Thoracic aorta (tissue), 2 donors: ENCODE data around the gene WNT3. TPM values are rescaled to one million over a fixed set of nuclear protein-coding genes. Genes with fewer than 3 reads are reported as not detected.

Experiments
- ATAC-seq: fragments of 150-250 bp; one replicate; pipeline ENCODE4 v1.8.0; 2017; ENCODE audit warnings: low read depth; ENCODE audit not compliant: insufficient number of reproducible peaks, low FRiP score
- DNase-seq: peaks from one replicate; pipeline ENCODE4 v3.0.0-alpha.2; 2020; ENCODE audit warnings: low spot score
- H3K27ac ChIP-seq, 2 donors: fragments of 200-600 bp; sonication (generic); 1 replicate in 1 of 2; 2 replicates in 1 of 2; pipeline ENCODE4 v1.5.1; 2016; ENCODE audit warnings: mild to moderate bottlenecking in 2 of 2, moderate library complexity in 2 of 2
- H3K27me3 ChIP-seq: fragments of 200-600 bp; sonication (generic); replicated peaks from 2 replicates; pipeline ENCODE4 v1.6.0; 2016; ENCODE audit warnings: mild to moderate bottlenecking; ENCODE audit not compliant: insufficient read depth
- H3K36me3 ChIP-seq: fragments of 200-600 bp; sonication (generic); one replicate; pipeline ENCODE4 v1.5.1; 2016
- H3K4me1 ChIP-seq, 2 donors: fragments of 200-600 bp; sonication (generic); 1 replicate in 1 of 2; 2 replicates in 1 of 2; pipeline versions ENCODE4 v1.5.1 to v1.6.0; 2016; ENCODE audit warnings: low read depth in 2 of 2, mild to moderate bottlenecking in 1 of 2; ENCODE audit not compliant: control insufficient read depth in 1 of 2
- H3K4me3 ChIP-seq: fragments of 200-600 bp; sonication (generic); 2 replicates; pipeline ENCODE4 v1.5.1; 2016; ENCODE audit warnings: mild to moderate bottlenecking
- H3K9me3 ChIP-seq: fragments of 200-600 bp; sonication (generic); 2 replicates; pipeline ENCODE4 v1.5.1; 2016
- CTCF ChIP-seq: fragments of 200-600 bp; sonication (generic); IDR thresholded peaks from one replicate; pipeline ENCODE4 v1.5.1; 2019; ENCODE audit warnings: antibody characterized with exemption
- total RNA-seq, 2 donors: library from RNA; depleted of rRNA; stranded (reverse); fragments of >200 nt; gene quantifications; one replicate each; pipeline versions ENCODE4 v1.1.0 to v1.2.3, GENCODE V29; 2016

WNT3 gene
- total RNA-seq, 2 donors from 2014 or later, result 0.27 to 0.35 TPM

DNA sequence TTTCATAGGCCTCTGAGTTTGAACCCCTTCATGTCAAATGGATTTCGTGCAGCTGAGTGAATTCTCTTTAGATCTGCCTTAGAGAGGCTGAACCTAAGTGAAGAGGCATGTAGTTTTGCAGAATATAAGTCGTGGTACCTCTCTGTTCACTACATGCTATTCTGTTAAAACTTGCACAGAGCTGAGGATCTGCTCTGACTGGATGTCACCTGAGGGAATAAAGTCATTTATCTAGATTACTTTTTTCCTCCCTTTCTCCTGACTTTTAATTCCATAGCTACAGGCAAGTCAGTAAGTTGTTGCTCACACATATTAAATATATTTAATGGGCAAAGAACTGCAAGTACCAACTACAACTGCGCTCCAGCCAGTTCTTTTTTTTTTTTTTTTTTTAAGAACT lies 64.7 kb downstream of the WNT3 start:
- H3K27ac ChIP-seq, result no peak overlapping the region
- no peaks in the 10 kb centered on the region for H3K4me1 ChIP-seq
- DNase-seq (no peak), ATAC-seq (no peak)
- no peak for TF ChIP-seq CTCF
- H3K36me3 ChIP-seq, result peaks cover 31% of the 10 kb centered on the region
- H3K4me3 ChIP-seq, result no peak overlapping the region
- no peaks in the 10 kb centered on the region for H3K27me3 ChIP-seq
- H3K9me3 ChIP-seq, result no peaks in the 10 kb centered on the region

GRCh38 chr17:46751425-46751824 lies 67.1 kb downstream of the WNT3 start:
- H3K27ac ChIP-seq, result no peak overlapping the region
- no peak overlapping the region for H3K4me3 ChIP-seq
- no peaks in the 10 kb centered on the region for H3K27me3 ChIP-seq
- DNase-seq, result no peak
- no peak for TF ChIP-seq CTCF
- H3K9me3 ChIP-seq, result no peaks in the 10 kb centered on the region
- H3K36me3 ChIP-seq, result peaks cover 23% of the 10 kb centered on the region
- no peak for ATAC-seq
- H3K4me1 ChIP-seq, result no peaks in the 10 kb centered on the region

GRCh38 chr17:46745376-46745775 lies 73.1 kb downstream of the WNT3 start:
- TF ChIP-seq CTCF, result no peak
- no peaks in the 10 kb centered on the region for H3K4me1 ChIP-seq
- no peaks in the 10 kb centered on the region for H3K9me3 ChIP-seq
- DNase-seq (no peak), ATAC-seq (no peak)
- no peak overlapping the region for H3K4me3 ChIP-seq
- H3K27ac ChIP-seq, result no peak overlapping the region
- H3K36me3 ChIP-seq, result no peaks in the 10 kb centered on the region
- no peaks in the 10 kb centered on the region for H3K27me3 ChIP-seq

DNA sequence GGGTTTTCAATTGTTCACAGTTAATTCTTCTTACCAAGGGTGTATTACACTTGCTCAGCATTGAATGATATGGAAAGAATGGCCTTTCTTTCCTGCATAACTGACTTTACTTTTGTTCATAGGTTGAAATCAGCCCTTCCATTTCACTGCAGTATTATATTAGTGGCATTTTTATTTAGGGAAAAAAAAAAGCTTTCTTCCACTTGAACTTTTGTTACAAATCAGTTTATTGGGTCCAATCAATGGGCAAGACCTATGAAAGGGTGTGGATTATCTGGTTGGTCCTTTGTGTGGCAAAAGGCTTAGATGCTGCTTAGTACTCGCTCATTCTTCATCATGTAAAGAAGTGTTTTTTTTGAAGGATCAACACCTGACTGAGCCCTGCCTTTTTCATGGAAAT lies 74.1 kb downstream of the WNT3 start:
- Histone ChIP-seq H3K4me1 (no peaks in the 10 kb centered on the region), H3K36me3 (no peaks in the 10 kb centered on the region), H3K9me3 (no peaks in the 10 kb centered on the region), H3K27ac (no peak overlapping the region), H3K27me3 (no peaks in the 10 kb centered on the region), H3K4me3 (no peak overlapping the region)
- no peak for TF ChIP-seq CTCF
- ATAC-seq, result no peak
- no peak for DNase-seq

GRCh38 chr17:46742565-46743270 lies 75.8 kb downstream of the WNT3 start:
- TF ChIP-seq CTCF, result no peak
- no peaks in the 10 kb centered on the region for H3K36me3 ChIP-seq
- no peak for DNase-seq
- H3K4me1 ChIP-seq, result no peaks in the 10 kb centered on the region
- H3K4me3 ChIP-seq, result no peak overlapping the region
- no peak overlapping the region for H3K27ac ChIP-seq
- no peaks in the 10 kb centered on the region for H3K9me3 ChIP-seq
- ATAC-seq, result no peak
- H3K27me3 ChIP-seq, result no peaks in the 10 kb centered on the region
